Measurements from ENCODE around the gene PTCRA. TPM values are rescaled to one million over a fixed set of nuclear protein-coding genes. Genes with fewer than 3 reads are reported as not detected.

The PTCRA gene
- total and polyA plus RNA-seq, 2 donors (not counting 3 experiments of a cell fraction or from before 2014, with no cell fraction given) = not detected

- H3K9me3 ChIP-seq (replicated peaks; ENCODE audit: control insufficient read depth, insufficient read depth, low read length) = no peaks in the 10 kb centered on the region
- DNase-seq (ENCODE audit: low read depth, low spot score) (no peak), FAIRE-seq (peak; percentile 12)
- dilution Hi-C loops (cut with MboI; ENCODE audit: extremely low pct_ligation_motif_present, low sequenced_read_pairs) = no loop called here
- H2AFZ ChIP-seq (ENCODE audit: low read depth, low read length) = no peak overlapping the region
- H3K9ac ChIP-seq (replicated peaks; ENCODE audit: extremely low read depth, insufficient read depth, low read length) = no peak overlapping the region
- POLR2A ChIA-PET = no interaction called here
- CTCF ChIA-PET = no interaction called here
- H3K27me3 ChIP-seq (ENCODE audit: control insufficient read depth in 2 of 2, insufficient read depth in 2 of 2, low read length in 2 of 2) = no peaks in the 10 kb centered on the region
- H3K79me2 ChIP-seq (ENCODE audit: control insufficient read depth, insufficient read depth, low read length) = no peaks in the 10 kb centered on the region
- H3K36me3 ChIP-seq (ENCODE audit: control insufficient read depth in 2 of 2, extremely low read depth in 1 of 2, insufficient read depth in 2 of 2, low read length in 2 of 2) = no peaks in the 10 kb centered on the region
- H3K4me2 ChIP-seq (ENCODE audit: insufficient read depth, low read length) = no peak overlapping the region
- no peak overlapping the region for H3K27ac ChIP-seq (ENCODE audit: insufficient read depth, low read depth, low read length)
- H4K20me1 ChIP-seq (replicated peaks; ENCODE audit: control insufficient read depth, extremely low read depth, insufficient read depth, low read length) = no peaks in the 10 kb centered on the region
- TF ChIP-seq EZH2 (IDR thresholded peaks at IDR 0.05; ENCODE audit: borderline replicate concordance, low read depth, low read length, severe bottlenecking) (no peak), JUN (IDR thresholded peaks at IDR 0.05; ENCODE audit: borderline replicate concordance, insufficient read depth, insufficient read length, low read depth) (no peak), POLR2AphosphoS5 (IDR thresholded peaks at IDR 0.05; ENCODE audit: insufficient read depth, low read depth, low read length) (no peak), POLR2A (IDR thresholded peaks at IDR 0.05; ENCODE audit: low read depth, low read length) (no peak), FOS (IDR thresholded peaks at IDR 0.05; ENCODE audit: borderline replicate concordance, insufficient read depth, low read length) (no peak), GATA2 (IDR thresholded peaks at IDR 0.05; ENCODE audit: insufficient read depth, insufficient read length, low read depth, low read length) (no peak), MYC (IDR thresholded peaks at IDR 0.05; ENCODE audit: low read depth, low read length) (no peak)
- TF ChIP-seq, protein P1, sequence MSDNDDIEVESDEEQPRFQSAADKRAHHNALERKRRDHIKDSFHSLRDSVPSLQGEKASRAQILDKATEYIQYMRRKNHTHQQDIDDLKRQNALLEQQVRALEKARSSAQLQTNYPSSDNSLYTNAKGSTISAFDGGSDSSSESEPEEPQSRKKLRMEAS (IDR thresholded peaks at IDR 0.05; ENCODE audit: insufficient read depth, insufficient read length) = no peak
- TF ChIP-seq, protein P2, sequence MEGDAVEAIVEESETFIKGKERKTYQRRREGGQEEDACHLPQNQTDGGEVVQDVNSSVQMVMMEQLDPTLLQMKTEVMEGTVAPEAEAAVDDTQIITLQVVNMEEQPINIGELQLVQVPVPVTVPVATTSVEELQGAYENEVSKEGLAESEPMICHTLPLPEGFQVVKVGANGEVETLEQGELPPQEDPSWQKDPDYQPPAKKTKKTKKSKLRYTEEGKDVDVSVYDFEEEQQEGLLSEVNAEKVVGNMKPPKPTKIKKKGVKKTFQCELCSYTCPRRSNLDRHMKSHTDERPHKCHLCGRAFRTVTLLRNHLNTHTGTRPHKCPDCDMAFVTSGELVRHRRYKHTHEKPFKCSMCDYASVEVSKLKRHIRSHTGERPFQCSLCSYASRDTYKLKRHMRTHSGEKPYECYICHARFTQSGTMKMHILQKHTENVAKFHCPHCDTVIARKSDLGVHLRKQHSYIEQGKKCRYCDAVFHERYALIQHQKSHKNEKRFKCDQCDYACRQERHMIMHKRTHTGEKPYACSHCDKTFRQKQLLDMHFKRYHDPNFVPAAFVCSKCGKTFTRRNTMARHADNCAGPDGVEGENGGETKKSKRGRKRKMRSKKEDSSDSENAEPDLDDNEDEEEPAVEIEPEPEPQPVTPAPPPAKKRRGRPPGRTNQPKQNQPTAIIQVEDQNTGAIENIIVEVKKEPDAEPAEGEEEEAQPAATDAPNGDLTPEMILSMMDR (IDR thresholded peaks at IDR 0.05; ENCODE audit: extremely low read depth in 1 of 2, insufficient read depth in 1 of 2, low read depth in 1 of 2, low read length in 2 of 2) = no peak
- H3K4me3 ChIP-seq (replicated peaks in 1 of 3; ENCODE audit: insufficient read depth in 1 of 3, low read depth in 1 of 3, low read length in 3 of 3) = no peak overlapping the region
- no TSS peak for BruUV-seq (replicated peaks)
- intact Hi-C loops (cut with micrococcal nuclease) = no loop called here
- H3K4me1 ChIP-seq (ENCODE audit: control insufficient read depth, extremely low read depth, insufficient read depth, low read length) = no peaks in the 10 kb centered on the region
- H3K9me1 ChIP-seq (replicated peaks; ENCODE audit: control insufficient read depth, extremely low read depth, insufficient read depth, low read length) = no peaks in the 10 kb centered on the region
These were observed 32.1 kb downstream of the PTCRA start for GRCh38 chr6:42947950-42948349.

All from endothelial cell of umbilical vein (primary cell).